ENCODE data around the gene SPG7.

GRCh38 chr16:89562939-89563338, 54.7 kb downstream of the SPG7 start:
- TF ChIP-seq CTCF (IDR thresholded peaks at IDR 0.05; ENCODE audit: low read depth, low read length) (no peak), POLR2A (IDR thresholded peaks at IDR 0.05; ENCODE audit: extremely low read depth, insufficient read length) (no peak), MAX (IDR thresholded peaks at IDR 0.05; ENCODE audit: low read depth, low read length) (no peak)

Measured in NB4 (cell line).